NCI-H82 treated with DMSO at 0.1 percent for 48 hours (cell line): ENCODE results near the gene CCT2.

Source experiments
- DNase-seq: peaks from one replicate; lab custom pipeline; 2025; ENCODE audit not compliant: unreplicated experiment; lab: John Stamatoyannopoulos, UW

The CCT2 gene

DNA sequence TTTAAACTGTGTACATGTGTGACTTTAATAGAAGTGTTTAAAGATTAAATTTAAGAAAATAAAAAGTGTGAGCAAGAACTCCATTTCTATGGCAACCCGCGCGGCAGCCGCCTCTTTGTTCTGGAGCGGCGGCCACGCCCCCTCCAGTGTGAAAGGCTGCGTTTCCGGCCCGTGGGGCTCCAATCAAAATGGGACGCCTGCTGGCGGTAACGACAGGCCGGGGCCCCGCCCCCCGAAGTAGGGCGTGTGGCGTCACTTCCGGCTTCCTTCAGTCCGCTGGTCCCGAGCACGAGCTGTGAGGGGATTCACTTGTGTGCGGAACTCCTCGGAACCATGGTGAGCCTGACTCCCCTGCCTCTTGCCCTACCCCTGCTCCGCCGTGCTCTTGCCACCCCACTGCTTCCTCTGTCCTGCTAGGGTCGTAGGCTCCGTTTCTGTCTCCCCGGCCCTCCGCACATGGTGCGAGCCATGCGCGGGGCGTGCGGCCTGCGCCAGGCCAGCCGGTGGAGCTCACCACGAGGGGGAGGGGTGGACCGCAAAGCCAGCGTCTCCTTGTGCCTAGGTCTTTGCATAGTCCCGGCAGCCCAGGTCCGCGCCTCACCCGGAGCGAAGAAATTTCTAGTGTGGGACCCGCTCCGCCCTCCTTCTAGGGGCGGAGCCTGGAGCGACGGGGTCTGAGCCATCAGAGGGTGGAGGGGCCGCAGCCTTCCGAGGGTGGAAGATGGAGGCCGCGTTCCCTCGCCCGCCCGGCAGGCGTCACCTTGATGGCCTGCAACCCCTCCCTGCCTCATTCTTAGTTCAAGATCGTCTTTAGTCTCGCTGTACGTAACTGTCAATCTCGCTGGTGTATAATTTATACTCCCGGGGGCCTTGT is at the start of gene CCT2:
TSS of gene CCT2 (plus strand) at position 271 of the 874 bp plus-strand sequence. CDS start at position 334, 63 bp downstream.
- DNase-seq, result peak; percentile 64

GRCh38 chr12:69540987-69541386 is 44.3 kb upstream of the CCT2 start:
- no peak for DNase-seq

DNA sequence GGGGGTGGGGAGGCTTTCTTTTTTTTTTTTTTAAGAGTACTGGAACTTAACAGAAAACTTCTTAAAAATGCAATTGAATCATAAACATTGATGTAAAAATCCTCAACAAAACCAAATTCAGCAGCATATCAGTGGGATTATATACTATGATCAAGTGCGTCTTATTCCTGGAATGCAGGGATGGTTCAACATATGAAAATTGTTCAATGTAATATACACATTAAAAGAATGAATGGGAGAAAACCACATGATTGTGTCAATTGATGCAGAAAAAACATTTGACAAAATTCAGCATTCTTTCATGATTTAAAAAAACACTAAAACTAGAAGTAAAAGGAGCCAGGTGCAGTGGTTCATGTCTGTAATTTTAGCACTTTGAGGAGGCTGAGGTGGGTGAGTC is 41.2 kb upstream of the CCT2 start:
- no peak for DNase-seq

- no peak for DNase-seq
Observed at GRCh38 chr12:69545081-69545480, 40.2 kb upstream of the CCT2 start.

DNA sequence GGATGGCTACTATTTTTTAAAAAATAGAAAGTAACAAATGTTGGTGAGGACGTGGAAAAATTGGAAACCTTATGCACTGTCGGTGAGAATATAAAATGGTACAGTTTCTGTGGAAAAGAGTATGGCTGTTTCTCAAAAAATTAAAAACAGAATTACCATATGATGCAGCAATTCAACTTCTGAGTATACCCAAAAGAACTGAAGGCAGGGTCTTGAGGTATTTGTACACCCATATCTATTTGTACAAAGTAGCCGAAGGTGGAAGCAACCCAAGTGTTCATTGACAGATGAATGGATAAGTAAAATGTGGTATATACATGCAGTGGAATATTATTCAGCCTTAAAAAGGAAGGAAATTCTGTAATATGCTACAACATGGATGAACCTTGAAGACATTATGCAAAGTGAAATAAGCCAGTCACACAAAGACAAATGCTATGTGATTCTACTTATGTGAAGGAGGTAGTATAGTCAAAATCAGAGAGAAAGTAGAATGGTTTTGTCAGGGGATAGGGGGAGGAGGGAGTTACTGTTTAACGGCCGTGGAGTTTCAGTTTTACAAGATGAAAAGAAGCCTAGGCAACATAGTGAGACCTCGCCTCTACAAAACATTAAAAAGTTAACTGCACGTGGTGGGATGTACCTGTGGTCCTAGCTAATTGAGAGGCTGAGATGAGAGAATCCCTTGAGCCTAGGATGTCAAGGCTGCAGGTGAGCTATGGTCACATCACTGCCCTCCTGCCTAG is 38.4 kb upstream of the CCT2 start:
- no peak for DNase-seq

DNA sequence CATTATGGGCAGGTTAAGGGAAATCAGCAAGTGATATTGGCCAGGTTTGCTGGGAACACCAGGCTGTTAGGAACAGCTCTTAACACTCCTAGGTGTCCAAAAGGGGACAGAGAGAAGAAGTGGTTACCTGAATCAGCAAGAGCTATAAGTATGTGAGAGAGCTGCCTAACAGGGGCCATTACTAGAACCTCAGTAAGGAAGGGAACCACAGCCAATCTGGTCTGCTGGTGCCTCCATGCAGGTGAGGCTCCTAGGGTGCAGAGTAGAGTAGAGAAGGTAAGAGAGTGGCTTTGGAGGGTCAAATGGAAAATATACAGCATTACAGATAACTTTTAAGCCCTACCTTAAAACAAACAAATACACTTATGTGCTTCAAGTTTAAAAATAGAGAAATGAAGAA is 36.6 kb upstream of the CCT2 start:
- DNase-seq, result no peak

- DNase-seq, result no peak
Observed at GRCh38 chr12:69550569-69551350, 34.5 kb upstream of the CCT2 start.

- peak; percentile 15 for DNase-seq
Observed at GRCh38 chr12:69553628-69554248, 31.5 kb upstream of the CCT2 start.

- DNase-seq, result no peak
Observed at GRCh38 chr12:69555461-69555860, 29.8 kb upstream of the CCT2 start.

GRCh38 chr12:69556383-69556782 is 28.9 kb upstream of the CCT2 start:
- DNase-seq, result no peak

GRCh38 chr12:69563166-69563762 is 22.0 kb upstream of the CCT2 start:
- DNase-seq, result no peak

GRCh38 chr12:69566603-69567002 is 18.7 kb upstream of the CCT2 start:
- no peak for DNase-seq

GRCh38 chr12:69569236-69569635 is 16.0 kb upstream of the CCT2 start:
- no peak for DNase-seq

- DNase-seq, result no peak
Observed at GRCh38 chr12:69570000-69570516, 15.2 kb upstream of the CCT2 start.

DNA sequence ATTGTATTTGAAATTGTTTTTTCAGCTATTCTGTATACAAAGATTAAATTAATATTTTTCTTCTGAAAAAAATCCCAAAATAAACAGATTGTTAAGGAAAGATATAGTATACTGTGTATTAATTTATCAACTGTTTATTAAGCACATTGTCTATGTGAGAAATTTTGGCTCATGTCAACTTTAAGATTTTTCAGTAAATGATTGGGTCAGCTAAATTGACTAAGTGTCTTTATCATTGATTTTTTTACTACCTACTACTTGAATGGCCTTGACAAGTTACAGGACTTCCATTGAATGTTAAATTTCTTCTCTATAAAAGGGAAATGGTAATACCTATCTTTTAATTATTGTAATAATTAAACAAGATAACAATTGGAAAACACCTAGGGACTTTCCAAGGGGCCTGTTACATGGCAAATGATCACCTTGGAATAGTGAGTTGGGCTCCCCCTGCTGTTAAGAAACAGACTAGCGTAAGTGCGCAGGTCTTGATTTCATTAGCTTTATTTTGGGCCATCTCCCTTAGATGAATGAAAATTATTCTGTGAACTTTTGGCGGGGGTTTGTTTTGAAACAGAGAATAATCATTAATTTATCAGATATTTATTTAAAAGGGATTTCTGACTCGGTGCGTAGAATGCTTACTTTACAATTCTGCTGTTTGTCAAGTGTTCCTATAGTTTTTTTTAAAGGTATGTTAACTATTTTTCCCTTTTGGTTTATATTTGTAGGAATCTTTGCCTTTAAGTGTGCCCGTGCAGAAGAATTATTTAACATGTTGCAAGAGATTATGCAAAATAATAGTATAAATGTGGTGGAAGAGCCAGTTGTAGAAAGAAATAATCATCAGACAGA is 14.5 kb upstream of the CCT2 start:
- peak; percentile 34 for DNase-seq

DNA sequence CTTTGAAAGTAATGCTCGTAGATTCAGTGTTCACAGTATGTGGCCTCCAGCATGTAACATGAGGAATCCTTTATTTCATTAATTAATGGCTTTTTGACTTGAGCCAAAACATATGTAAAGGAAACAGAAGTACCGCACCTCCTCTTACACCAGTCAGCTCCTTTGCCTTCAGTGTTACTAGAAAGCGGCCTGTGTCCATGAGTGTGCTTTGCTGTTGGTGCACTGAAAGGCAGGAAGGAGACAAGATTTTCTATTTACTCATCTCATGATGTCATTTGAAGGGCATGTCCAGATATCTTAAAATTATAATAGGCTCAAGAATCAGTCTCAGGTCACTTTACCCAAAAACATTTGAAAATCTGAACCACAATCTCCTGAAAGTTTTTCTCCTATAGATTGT is 9.9 kb upstream of the CCT2 start:
- DNase-seq, result no peak

- DNase-seq, result no peak
Observed at GRCh38 chr12:69578283-69578682, 7.0 kb upstream of the CCT2 start.

DNA sequence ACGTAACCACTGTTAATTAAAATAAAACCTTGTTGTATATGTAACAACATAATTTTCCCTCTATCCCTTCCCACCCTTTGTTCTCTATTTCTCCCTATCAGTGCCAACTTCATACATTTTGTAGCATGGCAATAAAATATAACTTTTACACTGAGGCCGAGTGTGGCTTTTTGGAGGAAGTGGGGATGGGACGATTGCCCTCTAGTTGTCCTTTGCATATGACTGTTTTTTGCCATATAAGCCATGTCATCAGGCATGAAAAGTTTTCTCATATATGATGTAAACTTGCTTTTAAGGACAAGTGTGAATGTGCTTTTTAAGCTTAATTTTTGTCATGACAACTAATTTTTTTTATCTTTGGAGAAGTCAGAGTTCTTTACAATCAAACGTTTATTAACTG is 6.2 kb upstream of the CCT2 start:
- no peak for DNase-seq

- DNase-seq, result no peak
Observed at GRCh38 chr12:69580074-69580473, 5.2 kb upstream of the CCT2 start.
